ENCODE measurements around the gene NFIX.

NFIX gene

DNA sequence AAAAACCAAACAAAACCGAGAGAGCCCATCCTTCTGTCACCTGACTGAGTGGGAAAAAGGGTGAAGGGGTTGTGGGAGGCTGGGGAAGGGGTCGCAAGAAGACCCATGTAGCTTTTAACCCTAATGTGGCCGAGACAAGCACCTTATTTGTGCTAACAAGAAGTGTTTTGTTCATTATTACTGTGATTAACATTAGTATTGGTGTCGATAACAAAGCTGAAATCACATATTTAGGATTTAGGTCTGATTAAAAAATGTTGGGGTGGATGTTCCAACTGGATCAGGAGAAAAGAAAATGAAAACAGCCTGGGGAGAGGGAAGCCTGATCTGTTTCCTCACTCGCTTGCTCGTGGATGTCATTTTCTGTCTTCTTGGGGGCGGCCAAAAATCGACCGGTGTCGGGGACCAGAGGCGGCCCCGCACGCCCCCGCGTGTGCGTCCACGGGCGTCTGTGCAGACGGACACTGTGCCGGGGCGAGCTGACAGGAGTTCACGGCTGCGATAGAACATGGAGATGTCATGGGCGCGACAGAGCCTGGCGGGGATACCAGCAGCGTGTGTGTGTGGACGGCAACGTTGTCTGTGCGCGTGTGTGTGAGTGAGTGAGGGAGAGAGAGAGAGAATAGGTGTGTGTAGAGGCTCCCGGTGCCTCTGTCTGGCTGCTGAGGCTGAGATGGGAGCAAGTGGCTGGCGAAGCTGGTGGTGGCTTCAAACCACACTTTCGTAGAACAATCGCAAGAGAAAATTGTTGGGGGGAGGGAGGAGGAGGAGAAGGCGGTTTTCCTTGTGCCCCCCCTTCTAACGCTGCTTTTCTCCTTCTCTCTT lies 29.1 kb downstream of the NFIX start:
- H3K4me3 ChIP-seq (ENCODE audit: low read length) = peak overlapping the region; percentile 46
- TF ChIP-seq, protein P1, sequence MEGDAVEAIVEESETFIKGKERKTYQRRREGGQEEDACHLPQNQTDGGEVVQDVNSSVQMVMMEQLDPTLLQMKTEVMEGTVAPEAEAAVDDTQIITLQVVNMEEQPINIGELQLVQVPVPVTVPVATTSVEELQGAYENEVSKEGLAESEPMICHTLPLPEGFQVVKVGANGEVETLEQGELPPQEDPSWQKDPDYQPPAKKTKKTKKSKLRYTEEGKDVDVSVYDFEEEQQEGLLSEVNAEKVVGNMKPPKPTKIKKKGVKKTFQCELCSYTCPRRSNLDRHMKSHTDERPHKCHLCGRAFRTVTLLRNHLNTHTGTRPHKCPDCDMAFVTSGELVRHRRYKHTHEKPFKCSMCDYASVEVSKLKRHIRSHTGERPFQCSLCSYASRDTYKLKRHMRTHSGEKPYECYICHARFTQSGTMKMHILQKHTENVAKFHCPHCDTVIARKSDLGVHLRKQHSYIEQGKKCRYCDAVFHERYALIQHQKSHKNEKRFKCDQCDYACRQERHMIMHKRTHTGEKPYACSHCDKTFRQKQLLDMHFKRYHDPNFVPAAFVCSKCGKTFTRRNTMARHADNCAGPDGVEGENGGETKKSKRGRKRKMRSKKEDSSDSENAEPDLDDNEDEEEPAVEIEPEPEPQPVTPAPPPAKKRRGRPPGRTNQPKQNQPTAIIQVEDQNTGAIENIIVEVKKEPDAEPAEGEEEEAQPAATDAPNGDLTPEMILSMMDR (IDR thresholded peaks at IDR 0.05; ENCODE audit: insufficient read depth, low read depth, low read length, missing control alignments) = no peak
- DNase-seq (ENCODE audit: low read depth) = no peak

- DNase-seq (ENCODE audit: low read depth) = no peak
- TF ChIP-seq, protein P1 (IDR thresholded peaks at IDR 0.05; ENCODE audit: insufficient read depth, low read depth, low read length, missing control alignments) = no peak
- H3K4me3 ChIP-seq (ENCODE audit: low read length) = peak overlapping the region; percentile 46
Measured at GRCh38 chr19:13024951-13025697, 29.8 kb downstream of the NFIX start.

- H3K4me3 ChIP-seq (ENCODE audit: low read length) = peak overlapping the region; percentile 46
- TF ChIP-seq, protein P1 (IDR thresholded peaks at IDR 0.05; ENCODE audit: insufficient read depth, low read depth, low read length, missing control alignments) = no peak
- DNase-seq (ENCODE audit: low read depth) = no peak
Measured at GRCh38 chr19:13025819-13026456, 30.7 kb downstream of the NFIX start.

- peak overlapping the region; percentile 23 for H3K4me3 ChIP-seq (ENCODE audit: low read length)
- peak; percentile 60 for DNase-seq (ENCODE audit: low read depth)
- TF ChIP-seq, protein P1 (IDR thresholded peaks at IDR 0.05; ENCODE audit: insufficient read depth, low read depth, low read length, missing control alignments) = no peak
Measured at GRCh38 chr19:13026462-13027370, 31.4 kb downstream of the NFIX start.

DNA sequence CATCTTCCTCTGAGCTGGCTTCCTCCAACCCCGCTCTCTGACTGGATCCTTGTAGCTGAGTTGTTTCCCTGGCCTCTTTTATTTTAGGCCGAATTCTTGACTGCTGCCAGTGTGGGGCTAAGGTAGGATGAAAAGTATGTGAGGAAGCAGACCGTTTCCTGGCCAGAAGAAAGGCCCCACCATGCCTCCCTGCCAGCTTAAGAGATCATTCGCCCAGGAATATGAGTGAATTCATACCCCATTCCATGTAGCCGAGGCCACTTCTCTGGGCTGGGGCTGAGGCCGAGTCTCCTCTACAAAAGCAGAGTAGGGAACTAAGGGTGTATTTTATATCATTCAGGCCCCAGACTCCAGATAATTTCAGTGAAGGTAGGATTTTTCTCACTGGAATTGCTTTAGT lies 32.3 kb downstream of the NFIX start:
- TF ChIP-seq, protein P1 (IDR thresholded peaks at IDR 0.05; ENCODE audit: insufficient read depth, low read depth, low read length, missing control alignments) = no peak
- DNase-seq (ENCODE audit: low read depth) = no peak
- H3K4me3 ChIP-seq (ENCODE audit: low read length) = no peak overlapping the region

- no peak overlapping the region for H3K4me3 ChIP-seq (ENCODE audit: low read length)
- DNase-seq (ENCODE audit: low read depth) = no peak
Measured at GRCh38 chr19:13028027-13028426, 32.8 kb downstream of the NFIX start.

More at GRCh38 chr19:13028027-13028426, 32.8 kb downstream of the NFIX start:
- TF ChIP-seq, protein P1 (IDR thresholded peaks at IDR 0.05; ENCODE audit: insufficient read depth, low read depth, low read length, missing control alignments) = no peak
